ENCODE results near the gene FAM184A. TPM values are rescaled to one million over a fixed set of nuclear protein-coding genes. Genes with fewer than 3 reads are reported as not detected.
A peak's percentile ranks its signal among the peaks of the same experiment; 100 is the strongest.

Gene FAM184A
- total and polyA plus RNA-seq, 2 of the 8 experiments (the other 6 are each of a cell fraction or from before 2014, with no cell fraction given): 6.3 to 11.3 TPM

- Histone ChIP-seq H3K9me3 (ENCODE audit: insufficient read depth in 2 of 2, low read depth in 1 of 2, low read length in 1 of 2) (peaks cover 10 to 13% of the 10 kb centered on the region in 2 experiments), H2BK20ac (ENCODE audit: low read length) (no peak overlapping the region), H2BK120ac (replicated peaks; ENCODE audit: low read depth, low read length) (no peak overlapping the region), H4K20me1 (replicated peaks in 1 of 2; ENCODE audit: control insufficient read depth in 1 of 2, insufficient read depth in 2 of 2, low read length in 2 of 2) (no peaks in the 10 kb centered on the region), H3K23ac (ENCODE audit: insufficient read length) (no peak overlapping the region), H3K4ac (replicated peaks; ENCODE audit: insufficient read length, low read depth, low read length) (no peak overlapping the region), H3K79me2 (ENCODE audit: control insufficient read depth in 1 of 2, insufficient read depth in 2 of 2, low read length in 2 of 2) (0 out of 4 replicates have a peak, but pooled peaks cover 0 to 5% of the 10 kb centered on the region in 2 experiments), H3K36me3 (ENCODE audit: control insufficient read depth in 2 of 4, insufficient read depth in 4 of 4, low read length in 3 of 4) (no peaks in the 10 kb centered on the region), H4K8ac (ENCODE audit: extremely low read depth, insufficient read depth, low read length) (peak overlapping the region; percentile 88; the same call in 1 of the 2 replicates), H4K5ac (ENCODE audit: insufficient read length, low read depth, low read length) (no peak overlapping the region), H2AFZ (ENCODE audit: low read length) (0 out of 2 replicates have a peak overlapping the region, but pooled peaks have one; percentile 22), H3K18ac (ENCODE audit: extremely low read depth, low read length) (no peak overlapping the region), H2BK5ac (ENCODE audit: low read depth, low read length) (no peak overlapping the region), H3K79me1 (ENCODE audit: low read depth, low read length) (no peaks in the 10 kb centered on the region), H4K91ac (replicated peaks; ENCODE audit: insufficient read length, low read length) (no peak overlapping the region), H3K23me2 (ENCODE audit: low read depth, low read length) (peaks cover 6% of the 10 kb centered on the region; the same call in 1 of the 2 replicates), H3K4me2 (ENCODE audit: insufficient read depth in 1 of 2, low read depth in 2 of 2, low read length in 2 of 2) (peak overlapping the region; percentile 71 to 94), H3K14ac (ENCODE audit: insufficient read length) (no peak overlapping the region), H3K4me1 (replicated peaks in 1 of 4; ENCODE audit: control insufficient read depth in 3 of 4, insufficient read depth in 4 of 4, low read length in 3 of 4) (peaks cover 0 to 5% (median 2%) of the 10 kb centered on the region in 4 experiments; a peak in 3 of 7 replicates), H3K56ac (replicated peaks; ENCODE audit: insufficient read length, low read depth, low read length) (no peak overlapping the region), H2BK15ac (ENCODE audit: low read length) (no peak overlapping the region), H3K4me3 (ENCODE audit: extremely low read depth in 1 of 4, insufficient read depth in 2 of 4, low read depth in 3 of 4, low read length in 4 of 4) (peak overlapping the region; percentile 47 to 66 (median 62)), H2AK5ac (ENCODE audit: low read depth, low read length) (no peak overlapping the region), H3K27ac (ENCODE audit: low read depth, low read length) (no peak overlapping the region), H2BK12ac (ENCODE audit: low read depth, low read length) (no peak overlapping the region), H3K27me3 (replicated peaks in 1 of 4; ENCODE audit: control insufficient read depth in 3 of 4, extremely low read depth in 1 of 4, insufficient read depth in 3 of 4, low read length in 3 of 4) (peaks cover 0 to 18% (median 6%) of the 10 kb centered on the region in 4 experiments; a peak in 3 of 7 replicates), H3K9ac (replicated peaks in 1 of 4; ENCODE audit: extremely low read depth in 1 of 4, low read depth in 3 of 4, low read length in 3 of 4) (peak overlapping the region; percentile 22 to 75 (median 60); a peak in 6 of 7 replicates)
- WGBS, 2 experiments (ENCODE audit: extremely low coverage in 1 of 2, insufficient coverage in 1 of 2, insufficient read length in 1 of 2, insufficient replicate concordance in 2 of 2, low coverage in 1 of 2, low lambda C conversion rate in 2 of 2, missing lambda C conversion rate in 1 of 2): 8% methylated on average over 41 of the region's 43 CpGs; no CpG with 5 or more reads in 1 of the 2 experiments
- ChIA-PET POLR2A (ENCODE audit: partially characterized antibody) (interaction anchor here (0.6 to 1.6 kb wide), 8 partner anchors 12 to 169 kb away, joined by 3 to 5 read pairs (median 3); no protein-coding TSS in a partner anchor), CTCF (ENCODE audit: partially characterized antibody) (interaction anchor here (0.6 to 2.8 kb wide), 24 partner anchors 9 to 277 kb away, joined by 3 to 15 read pairs (median 4); no protein-coding TSS in a partner anchor)
- FAIRE-seq (no peak), DNase-seq (ENCODE audit: low read depth in 1 of 2, low spot score in 2 of 2) (peak; percentile 9 to 81)
- TF ChIP-seq EP300 (IDR thresholded peaks at IDR 0.05; ENCODE audit: borderline replicate concordance in 1 of 2, low read depth in 2 of 2, low read length in 2 of 2) (no peak), CTBP2 (IDR thresholded peaks at IDR 0.05; ENCODE audit: borderline replicate concordance, insufficient read depth, insufficient read length, low read length) (peak; percentile 26), EGR1 (IDR thresholded peaks at IDR 0.05; ENCODE audit: borderline replicate concordance, low read depth, low read length) (no peak), TAF7 (optimal IDR thresholded peaks at IDR 0.05; ENCODE audit: borderline replicate concordance, low read depth, low read length) (no peak), SIX5 (IDR thresholded peaks at IDR 0.05; ENCODE audit: low read depth, low read length) (no peak), EZH2 (IDR thresholded peaks at IDR 0.05; ENCODE audit: low read depth, low read length, severe bottlenecking) (no peak), CBX8 (IDR thresholded peaks at IDR 0.05; ENCODE audit: borderline replicate concordance, low read depth, low read length) (no peak), CHD2 (IDR thresholded peaks at IDR 0.05; ENCODE audit: low read length) (no peak), RAD21 (IDR thresholded peaks at IDR 0.05 in 1 of 2, conservative IDR thresholded peaks at IDR 0.05 in 1 of 2; ENCODE audit: low read depth in 2 of 2, low read length in 2 of 2) (peak; percentile 27 to 43), RXRA (IDR thresholded peaks at IDR 0.05; ENCODE audit: insufficient read depth, low read depth, low read length) (no peak)
These were observed 655 bp downstream of the FAM184A start for GRCh38 chr6:119077643-119078375.
